HepG2 (cell line): ENCODE results near the gene ATP4A. TPM values are rescaled to one million over a fixed set of nuclear protein-coding genes. Genes with fewer than 3 reads are reported as not detected.
A peak's percentile ranks its signal among the peaks of the same experiment; 100 is the strongest.

ENCODE experiments used
- GATAD2A ChIP-seq: IDR thresholded peaks from 2 replicates; pipeline ENCODE4 v1.6.1; 2016
- HNF1B ChIP-seq: sonication (generic); formaldehyde crosslinking; IDR thresholded peaks from 2 replicates; pipeline ENCODE4 v1.5.1; 2020; ENCODE audit warnings: mild to moderate bottlenecking, moderate library complexity, missing genetic modification reagents
- KDM2A ChIP-seq: sonication (generic); formaldehyde crosslinking; IDR thresholded peaks from 2 replicates; pipeline ENCODE4 v1.4.0; 2020; ENCODE audit warnings: low read depth, missing genetic modification reagents, borderline replicate concordance
- NR0B2 ChIP-seq: sonication (generic); formaldehyde crosslinking; IDR thresholded peaks from 2 replicates; pipeline ENCODE4 v1.4.0; 2020; ENCODE audit warnings: mild to moderate bottlenecking, missing genetic modification reagents
- RBFOX2 ChIP-seq: fragments of 200-400 bp; formaldehyde crosslinking; IDR thresholded peaks from 2 replicates; pipeline ENCODE4 v1.6.1; 2017; ENCODE audit warnings: low read depth, mild to moderate bottlenecking, low read length
- TBX2 ChIP-seq: sonication (generic); formaldehyde crosslinking; IDR thresholded peaks from 2 replicates; pipeline ENCODE4 v1.5.0; 2020; ENCODE audit warnings: missing genetic modification reagents, mild to moderate bottlenecking, borderline replicate concordance
- TSC22D2 ChIP-seq: sonication (generic); formaldehyde crosslinking; IDR thresholded peaks from 2 replicates; pipeline ENCODE4 v1.5.1; 2020; ENCODE audit warnings: missing genetic modification reagents, mild to moderate bottlenecking, borderline replicate concordance
- YEATS4 ChIP-seq: sonication (generic); formaldehyde crosslinking; IDR thresholded peaks from 2 replicates; pipeline ENCODE4 v1.4.0; 2020; ENCODE audit warnings: missing genetic modification reagents, borderline replicate concordance
- ZMYM2 ChIP-seq: sonication (generic); formaldehyde crosslinking; IDR thresholded peaks from 2 replicates; pipeline ENCODE4 v1.8.0; 2022; ENCODE audit warnings: mild to moderate bottlenecking, missing genetic modification reagents
- ZNF160 ChIP-seq: sonication (generic); formaldehyde crosslinking; IDR thresholded peaks from 2 replicates; pipeline ENCODE4 v1.8.0; 2022; ENCODE audit warnings: mild to moderate bottlenecking, inconsistent platforms, missing genetic modification reagents
- ZNF24 ChIP-seq: fragments of 450-650 bp; IDR thresholded peaks from 2 replicates; pipeline ENCODE4 v1.6.1; 2017; ENCODE audit warnings: antibody characterized with exemption, mild to moderate bottlenecking
- ZNF468 ChIP-seq: sonication (generic); formaldehyde crosslinking; IDR thresholded peaks from 2 replicates; pipeline ENCODE4 v1.8.0; 2022; ENCODE audit warnings: mild to moderate bottlenecking, moderate library complexity, missing genetic modification reagents
- ZNF552 ChIP-seq: sonication (generic); formaldehyde crosslinking; IDR thresholded peaks from 2 replicates; pipeline ENCODE4 v1.9.0; 2022; ENCODE audit warnings: missing genetic modification reagents, mild to moderate bottlenecking, borderline replicate concordance
- ZNF567 ChIP-seq: sonication (generic); formaldehyde crosslinking; IDR thresholded peaks from 2 replicates; pipeline ENCODE4 v1.8.1; 2023; ENCODE audit warnings: mild to moderate bottlenecking, missing genetic modification reagents, borderline replicate concordance
- ZNF792 ChIP-seq: IDR thresholded peaks from 2 replicates; pipeline ENCODE4 v1.6.1; 2016
- polyA plus RNA-seq, 8 experiments: library from polyadenylated mRNA; depleted of rRNA in 3 of 8; stranded (reverse) in 7 of 8; unstranded in 1 of 8; fragments of >200 nt; fragmentation: Illumina TruSeq in 4 of 8; extraction: Trizol in 4 of 8; gene quantifications; 2 replicates each; pipeline versions ENCODE4 v1.2.1 to v1.2.3, GENCODE V29; 2011 to 2016; ENCODE audit warnings: low read depth in 4 of 8, missing spikeins in 1 of 8, mixed read lengths in 1 of 8; ENCODE audit not compliant: insufficient read depth in 1 of 8
- total RNA-seq, 5 experiments: library from RNA; depleted of rRNA; stranded (reverse); fragments of >200 nt; fragmentation: Illumina TruSeq; extraction: Trizol; gene quantifications; 2 replicates each; pipeline ENCODE4 v1.2.3, GENCODE V29; 2016; ENCODE audit warnings: low read depth in 1 of 5
- TF ChIP-seq, protein P1 (sequence below), 2 experiments: fragments of 450-650 bp in 1 of 2; sonication (generic) in 1 of 2; formaldehyde crosslinking; IDR thresholded peaks; 2 replicates each; pipeline versions ENCODE4 v1.5.0 to v1.8.0; 2020 to 2022; ENCODE audit warnings: mild to moderate bottlenecking in 1 of 2, missing genetic modification reagents in 1 of 2
- TF ChIP-seq, protein P2 (sequence below): sonication (generic); formaldehyde crosslinking; IDR thresholded peaks from 2 replicates; pipeline ENCODE4 v1.5.0; 2020; ENCODE audit warnings: mild to moderate bottlenecking, missing genetic modification reagents, borderline replicate concordance
- TF ChIP-seq, protein P3 (sequence below), 2 experiments: sonication (generic) in 1 of 2; formaldehyde crosslinking in 1 of 2; IDR thresholded peaks; 2 replicates each; pipeline versions ENCODE4 v1.4.0 to v1.6.1; 2018 to 2020; ENCODE audit warnings: missing genetic modification reagents in 2 of 2, borderline replicate concordance in 1 of 2, low read depth in 1 of 2, mild to moderate bottlenecking in 1 of 2, missing biosample characterization in 1 of 2

ATP4A gene
- total and polyA plus RNA-seq, 2 of the 13 experiments (the other 11 are each of a cell fraction or from before 2014, with no cell fraction given): 0.08 to 0.11 TPM

DNA sequence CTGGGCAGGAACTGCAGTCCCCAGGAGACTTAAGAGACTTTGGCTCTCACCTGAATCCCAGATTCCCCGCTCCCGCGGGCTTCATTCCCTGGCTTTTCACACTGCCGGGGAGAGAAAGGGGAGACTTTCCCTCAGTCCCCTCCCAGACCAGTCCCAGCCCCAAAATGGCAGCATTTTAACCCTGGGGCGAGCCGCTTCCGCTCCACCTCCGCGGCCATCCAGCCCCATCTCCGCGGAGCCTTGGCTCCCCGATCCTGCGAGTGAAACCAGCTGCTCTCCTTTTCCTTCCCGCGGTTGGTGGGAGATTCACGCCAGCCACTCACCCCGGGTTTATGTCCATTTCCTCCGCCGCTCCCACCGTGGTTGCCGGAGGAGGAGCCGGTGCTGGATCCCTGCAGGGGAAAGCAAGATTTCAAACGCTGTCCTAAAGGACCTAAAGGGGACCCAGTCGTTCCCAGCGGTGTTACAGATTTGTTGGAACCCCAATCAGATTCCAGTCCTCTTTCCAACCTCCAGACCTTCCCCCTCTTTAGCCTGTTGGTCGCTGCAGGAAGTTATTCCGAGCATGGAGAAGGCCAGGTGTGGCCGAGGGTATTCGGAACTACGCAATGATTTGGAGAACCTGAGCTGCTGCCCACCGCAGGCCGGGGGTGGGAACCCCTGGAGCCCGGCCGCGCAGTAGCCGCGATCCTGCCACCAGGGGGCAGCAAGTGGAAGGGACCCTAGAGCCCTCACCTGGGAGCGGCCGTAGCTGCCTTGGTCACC, 53.4 kb downstream of the ATP4A start (continued):
- TF ChIP-seq, protein P1, sequence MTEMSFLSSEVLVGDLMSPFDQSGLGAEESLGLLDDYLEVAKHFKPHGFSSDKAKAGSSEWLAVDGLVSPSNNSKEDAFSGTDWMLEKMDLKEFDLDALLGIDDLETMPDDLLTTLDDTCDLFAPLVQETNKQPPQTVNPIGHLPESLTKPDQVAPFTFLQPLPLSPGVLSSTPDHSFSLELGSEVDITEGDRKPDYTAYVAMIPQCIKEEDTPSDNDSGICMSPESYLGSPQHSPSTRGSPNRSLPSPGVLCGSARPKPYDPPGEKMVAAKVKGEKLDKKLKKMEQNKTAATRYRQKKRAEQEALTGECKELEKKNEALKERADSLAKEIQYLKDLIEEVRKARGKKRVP (CRISPR knock-in tag; IDR thresholded peaks at IDR 0.05): peak in 1 of 2 experiments; percentile 32; a peak in 1 of 4 replicates
- TF ChIP-seq ZNF468 (CRISPR knock-in tag): no peak
- 0 out of 2 replicates have a peak, but pooled peaks have one; percentile 12 for TF ChIP-seq YEATS4 (CRISPR knock-in tag)
- peak; percentile 66; the same call in 1 of the 2 replicates for TF ChIP-seq HNF1B (CRISPR knock-in tag)
- TF ChIP-seq NR0B2 (CRISPR knock-in tag): no peak
- TF ChIP-seq ZNF160: no peak
- TF ChIP-seq, protein P2, sequence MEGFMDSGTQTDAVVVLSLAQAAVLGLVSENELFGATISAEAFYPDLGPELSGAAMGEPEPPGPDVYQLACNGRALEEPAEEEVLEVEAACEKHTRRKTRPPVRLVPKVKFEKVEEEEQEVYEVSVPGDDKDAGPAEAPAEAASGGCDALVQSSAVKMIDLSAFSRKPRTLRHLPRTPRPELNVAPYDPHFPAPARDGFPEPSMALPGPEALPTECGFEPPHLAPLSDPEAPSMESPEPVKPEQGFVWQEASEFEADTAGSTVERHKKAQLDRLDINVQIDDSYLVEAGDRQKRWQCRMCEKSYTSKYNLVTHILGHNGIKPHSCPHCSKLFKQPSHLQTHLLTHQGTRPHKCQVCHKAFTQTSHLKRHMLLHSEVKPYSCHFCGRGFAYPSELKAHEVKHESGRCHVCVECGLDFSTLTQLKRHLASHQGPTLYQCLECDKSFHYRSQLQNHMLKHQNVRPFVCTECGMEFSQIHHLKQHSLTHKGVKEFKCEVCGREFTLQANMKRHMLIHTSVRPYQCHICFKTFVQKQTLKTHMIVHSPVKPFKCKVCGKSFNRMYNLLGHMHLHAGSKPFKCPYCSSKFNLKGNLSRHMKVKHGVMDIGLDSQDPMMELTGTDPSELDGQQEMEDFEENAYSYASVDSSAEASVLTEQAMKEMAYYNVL (CRISPR knock-in tag): peak; percentile 29; the same call in 1 of the 2 replicates
- TF ChIP-seq ZMYM2 (CRISPR knock-in tag): no peak
- peak; percentile 39; the same call in 1 of the 2 replicates for TF ChIP-seq ZNF792 (CRISPR knock-in tag)
- 0 out of 2 replicates have a peak, but pooled peaks have one; percentile 54 for TF ChIP-seq TSC22D2
- TF ChIP-seq, protein P3, sequence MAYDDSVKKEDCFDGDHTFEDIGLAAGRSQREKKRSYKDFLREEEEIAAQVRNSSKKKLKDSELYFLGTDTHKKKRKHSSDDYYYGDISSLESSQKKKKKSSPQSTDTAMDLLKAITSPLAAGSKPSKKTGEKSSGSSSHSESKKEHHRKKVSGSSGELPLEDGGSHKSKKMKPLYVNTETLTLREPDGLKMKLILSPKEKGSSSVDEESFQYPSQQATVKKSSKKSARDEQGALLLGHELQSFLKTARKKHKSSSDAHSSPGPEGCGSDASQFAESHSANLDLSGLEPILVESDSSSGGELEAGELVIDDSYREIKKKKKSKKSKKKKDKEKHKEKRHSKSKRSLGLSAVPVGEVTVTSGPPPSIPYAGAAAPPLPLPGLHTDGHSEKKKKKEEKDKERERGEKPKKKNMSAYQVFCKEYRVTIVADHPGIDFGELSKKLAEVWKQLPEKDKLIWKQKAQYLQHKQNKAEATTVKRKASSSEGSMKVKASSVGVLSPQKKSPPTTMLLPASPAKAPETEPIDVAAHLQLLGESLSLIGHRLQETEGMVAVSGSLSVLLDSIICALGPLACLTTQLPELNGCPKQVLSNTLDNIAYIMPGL (CRISPR knock-in tag; IDR thresholded peaks at IDR 0.05; ENCODE audit: borderline replicate concordance in 1 of 2, low read depth in 1 of 2): peak; percentile 92 to 94
- TF ChIP-seq ZNF567 (CRISPR knock-in tag): 0 out of 2 replicates have a peak, but pooled peaks have one; percentile 59
- TF ChIP-seq RBFOX2: no peak
- no peak for TF ChIP-seq ZNF24
- TF ChIP-seq TBX2 (CRISPR knock-in tag): peak; percentile 66
- peak; percentile 84 for TF ChIP-seq GATAD2A (CRISPR knock-in tag)
- TF ChIP-seq ZNF552 (CRISPR knock-in tag): no peak
- TF ChIP-seq KDM2A: peak; percentile 92
